Heart right ventricle (tissue), 16 donors: ENCODE results near the gene RNF144B. TPM values are rescaled to one million over a fixed set of nuclear protein-coding genes. Genes with fewer than 3 reads are reported as not detected.
"Not testable (repeated sequence)": the region's sequence is repeated elsewhere in the genome, so short reads cannot be mapped to it uniquely, and the experiment has no call there.

Experiments
- ATAC-seq, 8 donors: fragments of 200-7000 bp; cut with Tn5 transposase; one replicate each; pipeline ENCODE4 v1.9.1; 2020; ENCODE audit warnings: mild to moderate bottlenecking in 8 of 8, moderate library complexity in 8 of 8, moderate number of reproducible peaks in 1 of 8
- DNase-seq, 2 donors: peaks; one replicate each; pipeline ENCODE4 v3.0.0-alpha.2; 2020
- H3K27ac ChIP-seq, 10 donors: fragments of 200-600 bp; sonication (generic) in 2 of 10; one replicate each; pipeline versions ENCODE4 v1.5.0 to v1.8.0; 2020 to 2022; ENCODE audit warnings: mild to moderate bottlenecking in 3 of 10
- H3K27me3 ChIP-seq, 7 donors: fragments of 200-600 bp; one replicate each; pipeline ENCODE4 v1.8.0; 2021 to 2022; ENCODE audit warnings: mild to moderate bottlenecking in 2 of 7
- H3K36me3 ChIP-seq, 9 donors: fragments of 200-600 bp; sonication (generic) in 1 of 9; one replicate each; pipeline versions ENCODE4 v1.5.0 to v1.8.0; 2020 to 2022; ENCODE audit warnings: mild to moderate bottlenecking in 2 of 9
- H3K4me1 ChIP-seq, 9 donors: fragments of 200-600 bp; sonication (generic) in 1 of 9; one replicate each; pipeline versions ENCODE4 v1.5.0 to v1.8.0; 2020 to 2022; ENCODE audit warnings: mild to moderate bottlenecking in 4 of 9
- H3K4me3 ChIP-seq, 10 donors: fragments of 200-600 bp; sonication (generic) in 2 of 10; one replicate each; pipeline versions ENCODE4 v1.5.0 to v1.8.0; 2020 to 2022; ENCODE audit warnings: mild to moderate bottlenecking in 7 of 10, moderate library complexity in 2 of 10
- H3K9me3 ChIP-seq, 11 donors: fragments of 200-600 bp in 10 of 11; sonication (generic) in 2 of 11; one replicate each; pipeline versions ENCODE4 v1.5.0 to v1.8.0; 2013 to 2022; ENCODE audit warnings: mild to moderate bottlenecking in 2 of 11, control low read depth in 1 of 11, moderate library complexity in 1 of 11
- whole genome bisulfite sequencing, 2 donors: extraction: QIAGEN DNeasy Blood & Tissue Kit; methylation state at CpG; one replicate each; pipeline ENCODE4 v1.1.7; 2013; ENCODE audit warnings: inconsistent platforms in 1 of 2; 5-methylcytosine and 5-hydroxymethylcytosine counted together
- intact Hi-C, 10 donors: fragments of 100-400 bp; cut with DNase I; formaldehyde crosslinking; loops; one replicate each; pipeline versions ENCODE4 v1.11.1 to v1.14.2; 2022
- polyA plus RNA-seq, 2 donors: library from polyadenylated mRNA; stranded (reverse); fragments of 200-250 nt; gene quantifications; one replicate each; pipeline ENCODE4 v1.2.3, GENCODE V29; 2013
- total RNA-seq, 10 donors: library from RNA; stranded (reverse); fragmentation: NEBNext Ultra II Directional in 3 of 10; extraction: Animal tissue kit (Norgen Biotek cat#: 25700) in 3 of 10; gene quantifications; one replicate each; pipeline versions ENCODE4 v1.2.1 to v1.2.4, GENCODE V29; 2021 to 2023
- TF ChIP-seq, protein P1 (sequence below), 9 donors: fragments of 200-600 bp; sonication (generic) in 2 of 9; IDR thresholded peaks; one replicate each; pipeline versions ENCODE4 v1.5.0 to v1.8.0; 2021 to 2022; ENCODE audit warnings: antibody characterized with exemption in 9 of 9, mild to moderate bottlenecking in 5 of 9, moderate library complexity in 1 of 9
- donor health status: Arrhythmogenic right ventricular cardiomyopathy.
- donor health status: ischemic (EF 13 %, LVEDD 7.1; RV severe dilation, severe dysfunction).
- donor health status: healthy with polysubstance abuse.
- donor health status: DM: no; HTN: yes; CAD: no.
- donor health status: DM: no; HTN: no; CAD: no.
- donor health status: ischemic (EF 25% LVEDD 6.9; RV normal size, moderate dysfunction).
- donor health status: ischemic (EF 25% LVEDD 5.7; RV mildly dilated, moderate dysfunction).
- donor health status: healthy.
- donor health status: DM: yes; HTN: yes; CAD: no.
- donor health status: Ischemic cardiomyopathy.
- donor health status: ischemic (EF 35%, LVEDD 5.7; RV mildly dilated, moderate dysfunction).
- donor health status: nonischemic (EF 11% LVEDD 7.7; RV severe dilation, severe dysfunction).
- donor health status: DM: yes; HTN: yes; CAD: no.
- donor health status: PGD.
- donor health status: ischemic (EF 29% LVEDD 5.4; RV normal size, mild dysfunction).
- donor health status: nonischemic (EF 23%, LVEDD 6.1; RV moderate dilation, normal function).

The RNF144B gene
- total and polyA plus RNA-seq, 12 donors: 4.6 to 25.5 (median 9.4) TPM

DNA sequence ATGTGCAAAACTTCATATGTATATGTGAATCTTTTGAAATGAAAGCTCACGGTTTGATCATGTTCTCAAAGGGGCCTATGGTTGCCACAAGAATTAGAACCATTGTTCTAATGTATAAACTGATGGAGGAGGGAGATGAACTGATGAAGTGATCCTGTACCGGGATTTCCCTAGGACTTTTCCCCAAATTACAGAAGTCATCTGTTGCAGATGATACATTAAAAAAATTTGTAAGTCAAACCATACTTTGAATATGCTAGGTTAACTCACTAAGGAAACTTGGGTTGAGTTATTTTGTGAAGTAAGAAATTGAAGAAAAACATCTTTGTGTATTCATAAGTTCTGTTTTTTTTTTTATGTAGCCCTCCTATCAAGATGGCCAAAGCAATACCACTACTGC is 33.9 kb upstream of the RNF144B start:
- no peaks in the 10 kb centered on the region for H3K27me3 ChIP-seq
- DNase-seq (no peak), ATAC-seq (no peak)
- TF ChIP-seq, protein P1, sequence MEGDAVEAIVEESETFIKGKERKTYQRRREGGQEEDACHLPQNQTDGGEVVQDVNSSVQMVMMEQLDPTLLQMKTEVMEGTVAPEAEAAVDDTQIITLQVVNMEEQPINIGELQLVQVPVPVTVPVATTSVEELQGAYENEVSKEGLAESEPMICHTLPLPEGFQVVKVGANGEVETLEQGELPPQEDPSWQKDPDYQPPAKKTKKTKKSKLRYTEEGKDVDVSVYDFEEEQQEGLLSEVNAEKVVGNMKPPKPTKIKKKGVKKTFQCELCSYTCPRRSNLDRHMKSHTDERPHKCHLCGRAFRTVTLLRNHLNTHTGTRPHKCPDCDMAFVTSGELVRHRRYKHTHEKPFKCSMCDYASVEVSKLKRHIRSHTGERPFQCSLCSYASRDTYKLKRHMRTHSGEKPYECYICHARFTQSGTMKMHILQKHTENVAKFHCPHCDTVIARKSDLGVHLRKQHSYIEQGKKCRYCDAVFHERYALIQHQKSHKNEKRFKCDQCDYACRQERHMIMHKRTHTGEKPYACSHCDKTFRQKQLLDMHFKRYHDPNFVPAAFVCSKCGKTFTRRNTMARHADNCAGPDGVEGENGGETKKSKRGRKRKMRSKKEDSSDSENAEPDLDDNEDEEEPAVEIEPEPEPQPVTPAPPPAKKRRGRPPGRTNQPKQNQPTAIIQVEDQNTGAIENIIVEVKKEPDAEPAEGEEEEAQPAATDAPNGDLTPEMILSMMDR (IDR thresholded peaks at IDR 0.05): no peak
- H3K27ac ChIP-seq: no peak overlapping the region
- no peak overlapping the region for H3K4me3 ChIP-seq
- intact Hi-C loops: no loop called here
- H3K36me3 ChIP-seq: no peaks in the 10 kb centered on the region
- 68 to 93% methylated on average over 2 of the region's 2 CpGs for WGBS, 2 donors
- peaks cover 0 to 11% (median 0%) of the 10 kb centered on the region in 11 donors for H3K9me3 ChIP-seq
- H3K4me1 ChIP-seq: peaks cover 0 to 11% (median 0%) of the 10 kb centered on the region in 9 donors

DNA sequence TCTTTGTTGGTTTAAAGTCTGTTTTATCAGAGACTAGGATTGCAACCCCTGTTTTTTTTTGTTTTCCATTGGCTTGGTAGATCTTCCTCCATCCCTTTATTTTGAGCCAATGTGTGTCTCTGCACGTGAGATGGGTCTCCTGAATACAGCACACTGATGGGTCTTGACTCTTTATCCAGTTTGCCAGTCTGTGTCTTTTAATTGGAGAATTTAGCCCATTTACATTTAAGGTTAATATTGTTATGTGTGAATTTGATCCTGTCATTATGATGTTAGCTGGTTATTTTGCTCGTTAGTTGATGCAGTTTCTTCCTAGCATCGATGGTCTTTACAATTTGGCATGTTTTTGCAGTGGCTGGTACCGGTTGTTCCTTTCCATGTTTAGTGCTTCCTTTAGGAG is 29.6 kb upstream of the RNF144B start:
- Histone ChIP-seq H3K4me1 (peaks cover 0 to 22% (median 9%) of the 10 kb centered on the region in 9 donors), H3K9me3 (peaks cover 0 to 16% (median 0%) of the 10 kb centered on the region in 11 donors)
- DNase-seq, H3K27me3 ChIP-seq, intact Hi-C loops, H3K27ac ChIP-seq, H3K36me3 ChIP-seq, H3K4me3 ChIP-seq, ATAC-seq: not testable (repeated sequence)
- 73 to 98% methylated on average over 1 to 2 of the region's 4 CpGs for WGBS, 2 donors

DNA sequence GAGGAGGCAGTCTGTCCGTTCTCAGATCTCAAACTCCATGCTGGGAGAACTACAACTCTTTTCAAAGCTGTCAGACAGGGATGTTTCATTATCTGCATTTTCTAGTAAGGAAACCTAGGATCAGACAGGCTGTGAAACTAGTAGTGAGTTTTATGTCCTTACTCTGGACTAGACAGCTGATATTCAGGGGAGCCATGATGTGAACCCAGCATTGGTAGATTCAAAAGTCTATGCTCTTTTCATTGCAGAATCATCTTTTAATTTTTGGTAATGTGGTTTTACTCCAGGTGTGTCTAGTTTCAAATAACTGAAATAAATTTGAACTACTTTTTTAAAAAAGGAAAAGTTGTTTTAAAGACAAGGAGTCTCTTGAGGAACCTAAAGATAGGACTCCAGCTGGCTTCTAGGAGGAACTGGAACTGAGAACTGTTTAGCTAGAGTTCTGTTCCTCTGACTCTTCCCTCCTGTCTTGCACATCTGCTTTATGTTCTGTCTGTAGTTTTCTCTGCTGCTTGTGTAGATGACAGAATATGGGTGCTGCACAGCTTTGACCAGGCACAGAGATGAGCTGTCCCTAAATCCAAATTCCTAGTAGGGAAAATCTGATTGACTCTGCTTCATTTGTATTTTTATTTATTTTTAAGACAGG is 27.8 kb upstream of the RNF144B start:
- H3K4me3 ChIP-seq: no peak overlapping the region

DNA sequence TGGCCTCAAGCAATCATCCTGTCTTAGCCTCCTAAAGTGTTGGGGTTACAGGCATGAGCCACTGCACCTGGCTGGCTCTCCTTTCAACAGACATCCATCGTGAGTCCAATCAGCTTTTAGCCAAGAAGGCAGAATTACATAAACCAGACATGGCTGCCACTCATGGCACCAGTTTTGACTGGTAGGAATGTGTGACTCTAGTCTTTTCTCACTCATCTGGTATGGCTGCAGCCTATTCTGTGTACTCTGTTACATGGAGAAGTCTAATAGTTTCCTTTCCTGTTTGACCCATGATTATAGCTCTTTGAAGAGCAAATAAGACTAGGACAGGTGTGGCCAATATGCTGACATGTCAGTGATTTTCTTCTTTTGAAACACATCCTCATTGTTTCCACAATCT is 27.0 kb upstream of the RNF144B start:
- Histone ChIP-seq H3K27ac (peak overlapping the region in 1 of 10 donors; percentile 75), H3K27me3 (no peaks in the 10 kb centered on the region), H3K4me1 (peaks cover 0 to 22% (median 11%) of the 10 kb centered on the region in 9 donors), H3K36me3 (no peaks in the 10 kb centered on the region), H3K4me3 (no peak overlapping the region), H3K9me3 (peaks cover 0 to 16% (median 0%) of the 10 kb centered on the region in 11 donors)
- peak in 2 of 8 donors; percentile 38 to 55 for ATAC-seq
- intact Hi-C loops: no loop called here
- 61 to 75% methylated on average over 1 of the region's 1 CpG for WGBS, 2 donors
- TF ChIP-seq, protein P1 (IDR thresholded peaks at IDR 0.05): no peak
- DNase-seq: no peak

More for the DNA sequence above, 27.8 kb upstream of the RNF144B start:
- H3K36me3 ChIP-seq: no peaks in the 10 kb centered on the region
- H3K27ac ChIP-seq: peak overlapping the region in 1 of 10 donors; percentile 75
- no peaks in the 10 kb centered on the region for H3K27me3 ChIP-seq
- H3K4me1 ChIP-seq: peaks cover 0 to 22% (median 11%) of the 10 kb centered on the region in 9 donors
- WGBS, 2 donors: 63 to 71% methylated on average over 1 of the region's 1 CpG
- peaks cover 0 to 16% (median 0%) of the 10 kb centered on the region in 11 donors for H3K9me3 ChIP-seq
- intact Hi-C loops: no loop called here
- DNase-seq (no peak), ATAC-seq (peak in 5 of 8 donors; percentile 41 to 79 (median 66))
- TF ChIP-seq, protein P1 (IDR thresholded peaks at IDR 0.05): no peak

DNA sequence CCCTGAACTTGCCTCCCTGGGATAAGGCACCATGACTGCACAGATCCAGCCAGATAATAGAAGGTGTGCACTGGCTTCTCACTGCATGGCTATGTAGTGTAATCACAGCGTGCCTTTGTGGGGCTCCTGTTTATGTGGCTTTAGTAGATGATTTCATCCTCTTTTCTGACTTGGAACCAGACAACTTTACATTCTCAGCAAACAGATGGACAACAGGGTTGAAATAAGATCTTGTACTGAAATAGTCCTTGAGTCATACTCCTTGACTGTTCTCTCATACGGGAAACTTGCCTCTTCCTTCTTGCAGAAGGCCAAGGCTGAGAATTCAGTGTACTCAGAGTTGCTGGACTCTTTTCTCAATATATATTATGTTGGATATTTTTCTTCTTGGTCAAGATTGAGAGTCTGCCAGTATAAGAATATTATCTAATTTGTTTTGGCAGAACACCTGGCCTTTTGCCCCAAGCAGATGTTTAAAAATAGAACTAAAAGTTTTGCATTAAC is 25.0 kb upstream of the RNF144B start:
- TF ChIP-seq, protein P1 (IDR thresholded peaks at IDR 0.05): no peak
- peaks cover 0 to 22% (median 11%) of the 10 kb centered on the region in 9 donors for H3K4me1 ChIP-seq
- peak overlapping the region in 2 of 10 donors; percentile 14 to 21 for H3K27ac ChIP-seq
- WGBS, 2 donors: 45 to 56% methylated on average over 2 of the region's 2 CpGs
- no peaks in the 10 kb centered on the region for H3K27me3 ChIP-seq
- peaks cover 0 to 15% (median 0%) of the 10 kb centered on the region in 11 donors for H3K9me3 ChIP-seq
- peak in 2 of 8 donors; percentile 42 to 64 for ATAC-seq
- intact Hi-C loops: no loop called here
- no peaks in the 10 kb centered on the region for H3K36me3 ChIP-seq
- no peak for DNase-seq
- H3K4me3 ChIP-seq: no peak overlapping the region
